ENCODE measurements around the gene ARID5A.

DNA sequence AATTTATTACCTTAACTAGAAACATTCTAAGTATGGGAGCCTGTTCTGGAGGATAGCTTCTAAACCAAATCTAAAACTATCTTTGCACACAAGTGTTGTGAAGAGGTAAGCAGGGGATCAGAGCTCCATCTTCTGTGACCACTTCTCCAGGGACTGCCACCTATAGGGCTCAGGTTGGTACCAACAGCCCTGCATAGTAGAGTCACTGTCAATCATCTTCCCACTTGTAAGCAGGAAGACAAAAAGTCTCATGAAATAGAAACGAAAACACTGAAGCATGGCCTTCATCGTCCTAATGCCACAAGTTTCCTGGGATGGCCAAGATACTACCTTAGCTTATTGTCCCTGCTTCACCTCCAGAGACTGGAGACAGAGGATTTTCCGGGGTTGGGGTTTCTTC lies 57.7 kb downstream of the ARID5A start:
- TF ChIP-seq, protein P1, sequence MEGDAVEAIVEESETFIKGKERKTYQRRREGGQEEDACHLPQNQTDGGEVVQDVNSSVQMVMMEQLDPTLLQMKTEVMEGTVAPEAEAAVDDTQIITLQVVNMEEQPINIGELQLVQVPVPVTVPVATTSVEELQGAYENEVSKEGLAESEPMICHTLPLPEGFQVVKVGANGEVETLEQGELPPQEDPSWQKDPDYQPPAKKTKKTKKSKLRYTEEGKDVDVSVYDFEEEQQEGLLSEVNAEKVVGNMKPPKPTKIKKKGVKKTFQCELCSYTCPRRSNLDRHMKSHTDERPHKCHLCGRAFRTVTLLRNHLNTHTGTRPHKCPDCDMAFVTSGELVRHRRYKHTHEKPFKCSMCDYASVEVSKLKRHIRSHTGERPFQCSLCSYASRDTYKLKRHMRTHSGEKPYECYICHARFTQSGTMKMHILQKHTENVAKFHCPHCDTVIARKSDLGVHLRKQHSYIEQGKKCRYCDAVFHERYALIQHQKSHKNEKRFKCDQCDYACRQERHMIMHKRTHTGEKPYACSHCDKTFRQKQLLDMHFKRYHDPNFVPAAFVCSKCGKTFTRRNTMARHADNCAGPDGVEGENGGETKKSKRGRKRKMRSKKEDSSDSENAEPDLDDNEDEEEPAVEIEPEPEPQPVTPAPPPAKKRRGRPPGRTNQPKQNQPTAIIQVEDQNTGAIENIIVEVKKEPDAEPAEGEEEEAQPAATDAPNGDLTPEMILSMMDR (IDR thresholded peaks at IDR 0.05): no peak
- TF ChIP-seq POLR2A (IDR thresholded peaks at IDR 0.05): no peak
- no peak for TF ChIP-seq POLR2AphosphoS5 (IDR thresholded peaks at IDR 0.05)
